Measurements from ENCODE around the gene RPL39L.

The RPL39L gene

GRCh38 chr3:187112934-187113793 is 26.1 kb downstream of the RPL39L start:
- Histone ChIP-seq H3K27ac (ENCODE audit: low read length) (no peak overlapping the region), H3K27me3 (ENCODE audit: insufficient read depth, low read length, poor library complexity) (peaks cover 8% of the 10 kb centered on the region), H3K36me3 (ENCODE audit: insufficient read depth, low read length) (no peaks in the 10 kb centered on the region), H3K9ac (ENCODE audit: low read depth, low read length) (no peak overlapping the region), H3K4me1 (ENCODE audit: insufficient read depth, low read length) (no peaks in the 10 kb centered on the region), H2AFZ (ENCODE audit: low read depth, low read length) (no peak overlapping the region), H3K9me3 (ENCODE audit: insufficient read depth, low read length, severe bottlenecking) (no peaks in the 10 kb centered on the region), H3K4me2 (ENCODE audit: insufficient read depth, low read length) (no peak overlapping the region), H4K20me1 (ENCODE audit: insufficient read depth, low read length) (no peaks in the 10 kb centered on the region), H3K79me2 (ENCODE audit: insufficient read depth, low read length) (no peaks in the 10 kb centered on the region), H3K4me3 (ENCODE audit: low read depth in 1 of 2, low read length in 2 of 2) (no peak overlapping the region)
- no peak for ATAC-seq (ENCODE audit: insufficient read depth, low read depth)
- TF ChIP-seq CTCF (IDR thresholded peaks at IDR 0.05; ENCODE audit: borderline replicate concordance, extremely low read depth, low read length, poor library complexity, severe bottlenecking): peak; percentile 69
- TF ChIP-seq EZH2 (IDR thresholded peaks at IDR 0.05; ENCODE audit: borderline replicate concordance, low read depth, low read length, severe bottlenecking): no peak
- DNase-seq: no peak

- H3K27ac ChIP-seq (ENCODE audit: low read length): no peak overlapping the region
- H3K4me3 ChIP-seq (ENCODE audit: low read depth in 1 of 2, low read length in 2 of 2): no peak overlapping the region
- H2AFZ ChIP-seq (ENCODE audit: low read depth, low read length): no peak overlapping the region
- H3K9ac ChIP-seq (ENCODE audit: low read depth, low read length): no peak overlapping the region
- no peak for ATAC-seq (ENCODE audit: insufficient read depth, low read depth)
- no peaks in the 10 kb centered on the region for H3K9me3 ChIP-seq (ENCODE audit: insufficient read depth, low read length, severe bottlenecking)
- no peaks in the 10 kb centered on the region for H3K79me2 ChIP-seq (ENCODE audit: insufficient read depth, low read length)
- H4K20me1 ChIP-seq (ENCODE audit: insufficient read depth, low read length): no peaks in the 10 kb centered on the region
- DNase-seq: no peak
- H3K4me2 ChIP-seq (ENCODE audit: insufficient read depth, low read length): no peak overlapping the region
- H3K36me3 ChIP-seq (ENCODE audit: insufficient read depth, low read length): no peaks in the 10 kb centered on the region
- peaks cover 6% of the 10 kb centered on the region for H3K27me3 ChIP-seq (ENCODE audit: insufficient read depth, low read length, poor library complexity)
- TF ChIP-seq EZH2 (IDR thresholded peaks at IDR 0.05; ENCODE audit: borderline replicate concordance, low read depth, low read length, severe bottlenecking) (no peak), CTCF (IDR thresholded peaks at IDR 0.05; ENCODE audit: borderline replicate concordance, extremely low read depth, low read length, poor library complexity, severe bottlenecking) (no peak)
- no peaks in the 10 kb centered on the region for H3K4me1 ChIP-seq (ENCODE audit: insufficient read depth, low read length)
Measured at GRCh38 chr3:187110156-187110555, 29.1 kb downstream of the RPL39L start.

GRCh38 chr3:187107989-187108388 is 31.3 kb downstream of the RPL39L start:
- H3K79me2 ChIP-seq (ENCODE audit: insufficient read depth, low read length): no peaks in the 10 kb centered on the region
- ATAC-seq (ENCODE audit: insufficient read depth, low read depth): no peak
- DNase-seq: no peak
- no peak overlapping the region for H3K4me3 ChIP-seq (ENCODE audit: low read depth in 1 of 2, low read length in 2 of 2)
- no peak overlapping the region for H3K4me2 ChIP-seq (ENCODE audit: insufficient read depth, low read length)
- H4K20me1 ChIP-seq (ENCODE audit: insufficient read depth, low read length): no peaks in the 10 kb centered on the region
- no peak overlapping the region for H2AFZ ChIP-seq (ENCODE audit: low read depth, low read length)
- H3K36me3 ChIP-seq (ENCODE audit: insufficient read depth, low read length): no peaks in the 10 kb centered on the region
- no peak overlapping the region for H3K27ac ChIP-seq (ENCODE audit: low read length)
- peaks cover 6% of the 10 kb centered on the region for H3K27me3 ChIP-seq (ENCODE audit: insufficient read depth, low read length, poor library complexity)
- H3K4me1 ChIP-seq (ENCODE audit: insufficient read depth, low read length): no peaks in the 10 kb centered on the region
- TF ChIP-seq CTCF (IDR thresholded peaks at IDR 0.05; ENCODE audit: borderline replicate concordance, extremely low read depth, low read length, poor library complexity, severe bottlenecking) (no peak), EZH2 (IDR thresholded peaks at IDR 0.05; ENCODE audit: borderline replicate concordance, low read depth, low read length, severe bottlenecking) (no peak)
- H3K9me3 ChIP-seq (ENCODE audit: insufficient read depth, low read length, severe bottlenecking): no peaks in the 10 kb centered on the region
- H3K9ac ChIP-seq (ENCODE audit: low read depth, low read length): no peak overlapping the region
